ENCODE measurements around the gene ZC3H13. TPM values are rescaled to one million over a fixed set of nuclear protein-coding genes. Genes with fewer than 3 reads are reported as not detected.
A peak's percentile ranks its signal among the peaks of the same experiment; 100 is the strongest.

ZC3H13 gene
- total RNA-seq, 3 donors from 2014 or later (not counting 1 experiment from before 2014, with no cell fraction given) = 54.3 to 75.3 (median 65.8) TPM

- DNase-seq (no peak), ATAC-seq (peak in 2 of 3 donors; percentile 10 to 27)
- Histone ChIP-seq H3K4me1 (ENCODE audit: control insufficient read depth, insufficient read depth, low read length) (peaks cover 4% of the 10 kb centered on the region), H3K27ac (ENCODE audit: low read length) (peak overlapping the region; percentile 97), H3K9me3 (ENCODE audit: control insufficient read depth, insufficient read depth, low read length) (no peaks in the 10 kb centered on the region), H3K27me3 (ENCODE audit: control insufficient read depth, insufficient read depth, low read length) (peaks cover 5% of the 10 kb centered on the region), H3K4me3 (ENCODE audit: low read length) (peak overlapping the region; percentile 94), H3K36me3 (ENCODE audit: control insufficient read depth, insufficient read depth, low read length) (no peaks in the 10 kb centered on the region)
- peak overlapping the region; percentile 97 to 98 for H3K27ac Mint-ChIP-seq
- H3K36me3 Mint-ChIP-seq = no peaks in the 10 kb centered on the region
- peaks cover 28 to 44% of the 10 kb centered on the region in 2 donors for H3K27me3 Mint-ChIP-seq (ENCODE audit: low read depth in 2 of 2)
- H3K4me1 Mint-ChIP-seq = peaks cover 21 to 24% of the 10 kb centered on the region in 2 donors
- H3K4me3 Mint-ChIP-seq = peak overlapping the region; percentile 87
- H3K9me3 Mint-ChIP-seq = no peaks in the 10 kb centered on the region
- WGBS (ENCODE audit: insufficient coverage) = 0% methylated on average over 6 of the region's 7 CpGs
- intact Hi-C loops (cut with micrococcal nuclease) = loop anchor here (1.0 to 10.0 kb wide), 3 partner anchors 74 to 233 kb away; partner anchors contain the start of gene LCP1
- TF ChIP-seq CTCF (IDR thresholded peaks at IDR 0.05) = no peak
Measured at GRCh38 chr13:46051968-46052318, 603 bp downstream of the ZC3H13 start.

GRCh38 chr13:46050771-46051170 is 1.8 kb downstream of the ZC3H13 start:
- intact Hi-C loops (cut with micrococcal nuclease) = loop anchor here (5.0 to 10.0 kb wide), 2 partner anchors 132 to 234 kb away; partner anchors contain the start of gene LCP1
- Mint-ChIP-seq H3K27me3 (ENCODE audit: low read depth in 2 of 2) (peaks cover 21 to 32% of the 10 kb centered on the region in 2 donors), H3K4me3 (peak overlapping the region; percentile 21), H3K4me1 (peaks cover 21 to 24% of the 10 kb centered on the region in 2 donors), H3K9me3 (no peaks in the 10 kb centered on the region), H3K36me3 (no peaks in the 10 kb centered on the region), H3K27ac (no peak overlapping the region)
- H3K36me3 ChIP-seq (ENCODE audit: control insufficient read depth, insufficient read depth, low read length) = no peaks in the 10 kb centered on the region
- ATAC-seq (no peak), DNase-seq (no peak)
- no peak overlapping the region for H3K27ac ChIP-seq (ENCODE audit: low read length)
- H3K4me1 ChIP-seq (ENCODE audit: control insufficient read depth, insufficient read depth, low read length) = peaks cover 4% of the 10 kb centered on the region
- no peaks in the 10 kb centered on the region for H3K9me3 ChIP-seq (ENCODE audit: control insufficient read depth, insufficient read depth, low read length)
- no peak for TF ChIP-seq CTCF (IDR thresholded peaks at IDR 0.05)
- peaks cover 2% of the 10 kb centered on the region for H3K27me3 ChIP-seq (ENCODE audit: control insufficient read depth, insufficient read depth, low read length)
- H3K4me3 ChIP-seq (ENCODE audit: low read length) = no peak overlapping the region

GRCh38 chr13:46045424-46045823 is 7.1 kb downstream of the ZC3H13 start:
- intact Hi-C loops (cut with micrococcal nuclease) = no loop called here
- H3K36me3 ChIP-seq (ENCODE audit: control insufficient read depth, insufficient read depth, low read length) = peaks cover 13% of the 10 kb centered on the region
- H3K4me1 ChIP-seq (ENCODE audit: control insufficient read depth, insufficient read depth, low read length) = no peaks in the 10 kb centered on the region
- WGBS (ENCODE audit: insufficient coverage) = 100% methylated on average over 1 of the region's 2 CpGs
- no peaks in the 10 kb centered on the region for H3K27me3 ChIP-seq (ENCODE audit: control insufficient read depth, insufficient read depth, low read length)
- H3K27ac ChIP-seq (ENCODE audit: low read length) = no peak overlapping the region
- no peak overlapping the region for H3K4me3 ChIP-seq (ENCODE audit: low read length)
- no peaks in the 10 kb centered on the region for H3K27me3 Mint-ChIP-seq (ENCODE audit: low read depth in 2 of 2)
- H3K4me1 Mint-ChIP-seq = peaks cover 16% of the 10 kb centered on the region in 2 donors
- H3K9me3 Mint-ChIP-seq = no peaks in the 10 kb centered on the region
- no peaks in the 10 kb centered on the region for H3K9me3 ChIP-seq (ENCODE audit: control insufficient read depth, insufficient read depth, low read length)
- peak overlapping the region in 1 of 2 donors; percentile 41 for H3K27ac Mint-ChIP-seq
- no peak for ATAC-seq
- H3K36me3 Mint-ChIP-seq = peaks cover 6% of the 10 kb centered on the region
- DNase-seq = no peak
- no peak overlapping the region for H3K4me3 Mint-ChIP-seq
- TF ChIP-seq CTCF (IDR thresholded peaks at IDR 0.05) = no peak

- TF ChIP-seq CTCF (IDR thresholded peaks at IDR 0.05) = no peak
- Mint-ChIP-seq H3K4me3 (no peak overlapping the region), H3K36me3 (peaks cover 6% of the 10 kb centered on the region), H3K4me1 (peaks cover 16 to 19% of the 10 kb centered on the region in 2 donors), H3K27me3 (ENCODE audit: low read depth in 2 of 2) (no peaks in the 10 kb centered on the region), H3K9me3 (no peaks in the 10 kb centered on the region), H3K27ac (no peak overlapping the region)
- Histone ChIP-seq H3K27ac (ENCODE audit: low read length) (no peak overlapping the region), H3K27me3 (ENCODE audit: control insufficient read depth, insufficient read depth, low read length) (no peaks in the 10 kb centered on the region), H3K9me3 (ENCODE audit: control insufficient read depth, insufficient read depth, low read length) (no peaks in the 10 kb centered on the region), H3K4me1 (ENCODE audit: control insufficient read depth, insufficient read depth, low read length) (no peaks in the 10 kb centered on the region), H3K36me3 (ENCODE audit: control insufficient read depth, insufficient read depth, low read length) (peaks cover 27% of the 10 kb centered on the region), H3K4me3 (ENCODE audit: low read length) (no peak overlapping the region)
- intact Hi-C loops (cut with micrococcal nuclease) = no loop called here
- WGBS (ENCODE audit: insufficient coverage) = 100% methylated on average over 2 of the region's 5 CpGs
- no peak for ATAC-seq
- DNase-seq = no peak
Measured at GRCh38 chr13:46043647-46044046, 8.9 kb downstream of the ZC3H13 start.
